ENCODE measurements around the gene GPC3. TPM values are rescaled to one million over a fixed set of nuclear protein-coding genes. Genes with fewer than 3 reads are reported as not detected.

GPC3 gene
- total and polyA plus RNA-seq, 2 experiments from 2014 or later, result 36.8 to 60.1 TPM

DNA sequence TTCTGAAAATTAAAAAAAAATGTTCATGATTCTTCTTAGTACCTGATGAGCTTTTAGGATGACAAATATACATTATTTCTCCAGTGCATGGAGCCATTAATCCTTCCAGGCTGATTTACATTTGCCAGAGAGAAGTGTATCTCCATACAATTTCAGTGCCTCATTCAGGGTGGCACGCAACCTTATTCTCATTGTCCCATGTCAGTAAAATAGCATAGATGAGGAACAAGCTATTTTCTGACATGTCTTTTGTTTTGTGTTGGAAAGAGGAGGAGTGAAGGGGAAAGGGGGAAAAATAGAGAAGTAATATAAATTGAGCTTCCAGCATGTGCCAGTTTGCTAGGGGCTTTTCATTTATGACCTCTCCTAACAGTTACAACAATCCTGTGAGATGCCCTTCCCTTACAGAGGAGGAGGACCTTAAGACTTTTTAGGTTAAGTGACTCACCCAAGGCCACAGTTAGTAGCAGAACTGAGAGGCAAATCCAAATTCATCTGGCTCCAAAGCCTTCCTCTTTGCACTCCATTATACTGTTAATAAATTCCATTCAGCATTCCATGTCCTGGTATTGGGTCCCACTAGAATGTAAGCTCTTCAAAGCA is 295.3 kb downstream of the GPC3 start (continued):
- TF ChIP-seq, protein P1, sequence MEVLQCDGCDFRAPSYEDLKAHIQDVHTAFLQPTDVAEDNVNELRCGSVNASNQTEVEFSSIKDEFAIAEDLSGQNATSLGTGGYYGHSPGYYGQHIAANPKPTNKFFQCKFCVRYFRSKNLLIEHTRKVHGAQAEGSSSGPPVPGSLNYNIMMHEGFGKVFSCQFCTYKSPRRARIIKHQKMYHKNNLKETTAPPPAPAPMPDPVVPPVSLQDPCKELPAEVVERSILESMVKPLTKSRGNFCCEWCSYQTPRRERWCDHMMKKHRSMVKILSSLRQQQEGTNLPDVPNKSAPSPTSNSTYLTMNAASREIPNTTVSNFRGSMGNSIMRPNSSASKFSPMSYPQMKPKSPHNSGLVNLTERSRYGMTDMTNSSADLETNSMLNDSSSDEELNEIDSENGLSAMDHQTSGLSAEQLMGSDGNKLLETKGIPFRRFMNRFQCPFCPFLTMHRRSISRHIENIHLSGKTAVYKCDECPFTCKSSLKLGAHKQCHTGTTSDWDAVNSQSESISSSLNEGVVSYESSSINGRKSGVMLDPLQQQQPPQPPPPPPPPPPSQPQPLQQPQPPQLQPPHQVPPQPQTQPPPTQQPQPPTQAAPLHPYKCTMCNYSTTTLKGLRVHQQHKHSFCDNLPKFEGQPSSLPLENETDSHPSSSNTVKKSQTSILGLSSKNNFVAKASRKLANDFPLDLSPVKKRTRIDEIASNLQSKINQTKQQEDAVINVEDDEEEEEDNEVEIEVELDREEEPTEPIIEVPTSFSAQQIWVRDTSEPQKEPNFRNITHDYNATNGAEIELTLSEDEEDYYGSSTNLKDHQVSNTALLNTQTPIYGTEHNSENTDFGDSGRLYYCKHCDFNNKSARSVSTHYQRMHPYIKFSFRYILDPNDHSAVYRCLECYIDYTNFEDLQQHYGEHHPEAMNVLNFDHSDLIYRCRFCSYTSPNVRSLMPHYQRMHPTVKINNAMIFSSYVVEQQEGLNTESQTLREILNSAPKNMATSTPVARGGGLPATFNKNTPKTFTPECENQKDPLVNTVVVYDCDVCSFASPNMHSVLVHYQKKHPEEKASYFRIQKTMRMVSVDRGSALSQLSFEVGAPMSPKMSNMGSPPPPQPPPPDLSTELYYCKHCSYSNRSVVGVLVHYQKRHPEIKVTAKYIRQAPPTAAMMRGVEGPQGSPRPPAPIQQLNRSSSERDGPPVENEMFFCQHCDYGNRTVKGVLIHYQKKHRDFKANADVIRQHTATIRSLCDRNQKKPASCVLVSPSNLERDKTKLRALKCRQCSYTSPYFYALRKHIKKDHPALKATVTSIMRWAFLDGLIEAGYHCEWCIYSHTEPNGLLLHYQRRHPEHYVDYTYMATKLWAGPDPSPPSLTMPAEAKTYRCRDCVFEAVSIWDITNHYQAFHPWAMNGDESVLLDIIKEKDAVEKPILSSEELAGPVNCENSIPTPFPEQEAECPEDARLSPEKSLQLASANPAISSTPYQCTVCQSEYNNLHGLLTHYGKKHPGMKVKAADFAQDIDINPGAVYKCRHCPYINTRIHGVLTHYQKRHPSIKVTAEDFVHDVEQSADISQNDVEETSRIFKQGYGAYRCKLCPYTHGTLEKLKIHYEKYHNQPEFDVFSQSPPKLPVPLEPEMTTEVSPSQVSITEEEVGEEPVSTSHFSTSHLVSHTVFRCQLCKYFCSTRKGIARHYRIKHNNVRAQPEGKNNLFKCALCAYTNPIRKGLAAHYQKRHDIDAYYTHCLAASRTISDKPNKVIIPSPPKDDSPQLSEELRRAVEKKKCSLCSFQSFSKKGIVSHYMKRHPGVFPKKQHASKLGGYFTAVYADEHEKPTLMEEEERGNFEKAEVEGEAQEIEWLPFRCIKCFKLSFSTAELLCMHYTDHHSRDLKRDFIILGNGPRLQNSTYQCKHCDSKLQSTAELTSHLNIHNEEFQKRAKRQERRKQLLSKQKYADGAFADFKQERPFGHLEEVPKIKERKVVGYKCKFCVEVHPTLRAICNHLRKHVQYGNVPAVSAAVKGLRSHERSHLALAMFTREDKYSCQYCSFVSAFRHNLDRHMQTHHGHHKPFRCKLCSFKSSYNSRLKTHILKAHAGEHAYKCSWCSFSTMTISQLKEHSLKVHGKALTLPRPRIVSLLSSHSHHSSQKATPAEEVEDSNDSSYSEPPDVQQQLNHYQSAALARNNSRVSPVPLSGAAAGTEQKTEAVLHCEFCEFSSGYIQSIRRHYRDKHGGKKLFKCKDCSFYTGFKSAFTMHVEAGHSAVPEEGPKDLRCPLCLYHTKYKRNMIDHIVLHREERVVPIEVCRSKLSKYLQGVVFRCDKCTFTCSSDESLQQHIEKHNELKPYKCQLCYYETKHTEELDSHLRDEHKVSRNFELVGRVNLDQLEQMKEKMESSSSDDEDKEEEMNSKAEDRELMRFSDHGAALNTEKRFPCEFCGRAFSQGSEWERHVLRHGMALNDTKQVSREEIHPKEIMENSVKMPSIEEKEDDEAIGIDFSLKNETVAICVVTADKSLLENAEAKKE (CRISPR knock-in tag; IDR thresholded peaks at IDR 0.05), result no peak
- no peak for TF ChIP-seq CREB1 (CRISPR knock-in tag; IDR thresholded peaks at IDR 0.05; ENCODE audit: low read depth)

DNA sequence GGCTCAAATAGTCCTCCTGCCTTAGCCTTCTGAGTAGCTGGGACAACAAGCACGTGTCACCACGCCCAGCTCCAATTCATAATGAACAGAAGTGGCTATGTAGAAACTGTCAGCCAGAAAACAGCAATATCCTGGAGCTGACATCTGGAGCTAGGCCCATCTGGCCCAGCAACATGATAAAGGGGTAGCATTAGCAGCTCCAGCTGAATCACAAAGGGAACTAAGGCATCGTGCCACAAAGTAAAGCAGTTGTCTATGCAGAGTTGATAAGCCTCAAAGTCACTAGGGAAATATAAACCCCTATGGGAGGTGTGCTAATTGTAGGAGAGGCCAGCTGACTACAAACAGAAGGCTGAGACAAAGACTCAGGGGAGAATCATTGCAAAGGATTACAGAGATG is 299.6 kb downstream of the GPC3 start:
- 0 out of 2 replicates have a peak, but pooled peaks cover 6% of the 10 kb centered on the region for H3K4me1 ChIP-seq (ENCODE audit: insufficient read depth)
- H4K20me1 ChIP-seq (replicated peaks; ENCODE audit: insufficient read depth), result no peaks in the 10 kb centered on the region
- H3K4me3 Mint-ChIP-seq, result no peak overlapping the region
- no peak overlapping the region for H3K27ac ChIP-seq (ENCODE audit: low read depth)
- peak; percentile 40 for DNase-seq (ENCODE audit: low spot score)
- H3K36me3 ChIP-seq (ENCODE audit: insufficient read depth), result no peaks in the 10 kb centered on the region
- no peaks in the 10 kb centered on the region for H3K79me2 ChIP-seq (replicated peaks; ENCODE audit: insufficient read depth)
- no peaks in the 10 kb centered on the region for H3K36me3 Mint-ChIP-seq (ENCODE audit: low read depth)
- no peaks in the 10 kb centered on the region for H3K9me2 ChIP-seq (ENCODE audit: insufficient read depth)
- H3K4me1 Mint-ChIP-seq, result peaks cover 15% of the 10 kb centered on the region
- H2AFZ ChIP-seq, result no peak overlapping the region
- no peaks in the 10 kb centered on the region for H3K27me3 Mint-ChIP-seq (ENCODE audit: insufficient read depth, low read depth, poor library complexity)
- ATAC-seq, result peak; percentile 60
- no peaks in the 10 kb centered on the region for H3K9me3 Mint-ChIP-seq
- H3K27ac Mint-ChIP-seq, result no peak overlapping the region
- no peaks in the 10 kb centered on the region for H3F3A ChIP-seq (replicated peaks; ENCODE audit: low read depth)
- no peaks in the 10 kb centered on the region for H3K27me3 ChIP-seq (ENCODE audit: insufficient read depth)
- H3K4me3 ChIP-seq, result no peak overlapping the region
- H3K4me2 ChIP-seq, result no peak overlapping the region
- TF ChIP-seq NANOG (IDR thresholded peaks at IDR 0.05; ENCODE audit: borderline replicate concordance) (no peak), EZH2 (IDR thresholded peaks at IDR 0.05; ENCODE audit: low read depth, unreplicated experiment) (no peak)
- TF ChIP-seq, protein P1 (CRISPR knock-in tag; IDR thresholded peaks at IDR 0.05), result no peak
- TF ChIP-seq, protein P2, sequence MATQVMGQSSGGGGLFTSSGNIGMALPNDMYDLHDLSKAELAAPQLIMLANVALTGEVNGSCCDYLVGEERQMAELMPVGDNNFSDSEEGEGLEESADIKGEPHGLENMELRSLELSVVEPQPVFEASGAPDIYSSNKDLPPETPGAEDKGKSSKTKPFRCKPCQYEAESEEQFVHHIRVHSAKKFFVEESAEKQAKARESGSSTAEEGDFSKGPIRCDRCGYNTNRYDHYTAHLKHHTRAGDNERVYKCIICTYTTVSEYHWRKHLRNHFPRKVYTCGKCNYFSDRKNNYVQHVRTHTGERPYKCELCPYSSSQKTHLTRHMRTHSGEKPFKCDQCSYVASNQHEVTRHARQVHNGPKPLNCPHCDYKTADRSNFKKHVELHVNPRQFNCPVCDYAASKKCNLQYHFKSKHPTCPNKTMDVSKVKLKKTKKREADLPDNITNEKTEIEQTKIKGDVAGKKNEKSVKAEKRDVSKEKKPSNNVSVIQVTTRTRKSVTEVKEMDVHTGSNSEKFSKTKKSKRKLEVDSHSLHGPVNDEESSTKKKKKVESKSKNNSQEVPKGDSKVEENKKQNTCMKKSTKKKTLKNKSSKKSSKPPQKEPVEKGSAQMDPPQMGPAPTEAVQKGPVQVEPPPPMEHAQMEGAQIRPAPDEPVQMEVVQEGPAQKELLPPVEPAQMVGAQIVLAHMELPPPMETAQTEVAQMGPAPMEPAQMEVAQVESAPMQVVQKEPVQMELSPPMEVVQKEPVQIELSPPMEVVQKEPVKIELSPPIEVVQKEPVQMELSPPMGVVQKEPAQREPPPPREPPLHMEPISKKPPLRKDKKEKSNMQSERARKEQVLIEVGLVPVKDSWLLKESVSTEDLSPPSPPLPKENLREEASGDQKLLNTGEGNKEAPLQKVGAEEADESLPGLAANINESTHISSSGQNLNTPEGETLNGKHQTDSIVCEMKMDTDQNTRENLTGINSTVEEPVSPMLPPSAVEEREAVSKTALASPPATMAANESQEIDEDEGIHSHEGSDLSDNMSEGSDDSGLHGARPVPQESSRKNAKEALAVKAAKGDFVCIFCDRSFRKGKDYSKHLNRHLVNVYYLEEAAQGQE (IDR thresholded peaks at IDR 0.05; ENCODE audit: unreplicated experiment), result no peak

Measured in GM23338 (cell line).